WTC11 (cell line): ENCODE data around the gene EML6. TPM values are rescaled to one million over a fixed set of nuclear protein-coding genes. Genes with fewer than 3 reads are reported as not detected.

Experiments used
- ATAC-seq: fragments of 200-7000 bp; cut with Tn5 transposase; 2 replicates; pipeline ENCODE4 v1.10.0; 2021; ENCODE audit warnings: mild to moderate bottlenecking, moderate library complexity
- CTCF ChIA-PET: fragments of 300-600 bp; sonication (Branson Sonifier 250); formaldehyde crosslinking; loops from one replicate; lab custom pipeline; 2021; ENCODE audit warnings: antibody characterized with exemption; lab: Charles Lee
- POLR2A ChIA-PET: fragments of 350-600 bp; sonication (Branson Sonifier 250); formaldehyde crosslinking; loops from one replicate; lab custom pipeline; 2021; ENCODE audit warnings: antibody characterized with exemption; lab: Charles Lee
- DNase-seq: peaks from one replicate; pipeline ENCODE4 v3.0.0; 2021; ENCODE audit warnings: low spot score
- H3K27ac Mint-ChIP-seq: 2 replicates; pipeline ENCODE4 v1.8.0; 2021; ENCODE audit warnings: mixed read lengths
- H3K27me3 Mint-ChIP-seq: 2 replicates; pipeline ENCODE4 v1.8.0; 2021; ENCODE audit warnings: low read depth, mild to moderate bottlenecking, moderate library complexity, mixed read lengths
- H3K36me3 Mint-ChIP-seq: 2 replicates; pipeline ENCODE4 v1.8.0; 2021; ENCODE audit warnings: mixed read lengths
- H3K4me1 Mint-ChIP-seq: 2 replicates; pipeline ENCODE4 v1.8.0; 2022; ENCODE audit warnings: mixed read lengths
- H3K4me3 Mint-ChIP-seq: 2 replicates; pipeline ENCODE4 v1.8.0; 2021; ENCODE audit warnings: mild to moderate bottlenecking, moderate library complexity, mixed read lengths
- H3K9me3 Mint-ChIP-seq: 2 replicates; pipeline ENCODE4 v1.8.0; 2021; ENCODE audit warnings: mixed read lengths
- CTCF ChIP-seq: fragments of 200-600 bp; IDR thresholded peaks from 2 replicates; pipeline ENCODE4 v1.8.0; 2022; ENCODE audit warnings: antibody characterized with exemption
- FOXP1 ChIP-seq: sonication (generic); formaldehyde crosslinking; IDR thresholded peaks from 2 replicates; pipeline ENCODE4 v1.8.0; 2022; ENCODE audit warnings: missing genetic modification reagents, mild to moderate bottlenecking, moderate library complexity, borderline replicate concordance
- MYBL2 ChIP-seq: sonication (generic); formaldehyde crosslinking; IDR thresholded peaks from 2 replicates; pipeline ENCODE4 v1.8.1; 2023; ENCODE audit warnings: mild to moderate bottlenecking, moderate library complexity, missing genetic modification reagents
- NFATC4 ChIP-seq: fragments of 250-450 bp; sonication (Bioruptor Pico); IDR thresholded peaks from 2 replicates; pipeline ENCODE4 v1.9.0; 2021; ENCODE audit warnings: mild to moderate bottlenecking
- SMAD3 ChIP-seq: sonication (generic); formaldehyde crosslinking; IDR thresholded peaks from 2 replicates; pipeline ENCODE4 v1.8.0; 2022; ENCODE audit warnings: missing genetic modification reagents, mild to moderate bottlenecking, borderline replicate concordance
- TP53 ChIP-seq: sonication (generic); formaldehyde crosslinking; IDR thresholded peaks from 2 replicates; pipeline ENCODE4 v1.8.1; 2023; ENCODE audit warnings: mild to moderate bottlenecking, missing genetic modification reagents
- ZMAT4 ChIP-seq: fragments of 250-450 bp; sonication (Bioruptor Pico); IDR thresholded peaks from 2 replicates; pipeline ENCODE4 v1.9.0; 2021; ENCODE audit warnings: mild to moderate bottlenecking
- ZNF121 ChIP-seq: sonication (generic); formaldehyde crosslinking; IDR thresholded peaks from 2 replicates; pipeline ENCODE4 v1.8.0; 2023; ENCODE audit warnings: missing genetic modification reagents
- ZNF416 ChIP-seq: fragments of 250-450 bp; sonication (Bioruptor Pico); IDR thresholded peaks from 2 replicates; pipeline ENCODE4 v1.9.0; 2021; ENCODE audit warnings: mild to moderate bottlenecking, inconsistent platforms
- ZNF425 ChIP-seq: fragments of 250-450 bp; sonication (Bioruptor Pico); conservative IDR thresholded peaks from 2 replicates; pipeline ENCODE4 v1.9.0; 2021; ENCODE audit warnings: mild to moderate bottlenecking
- ZSCAN18 ChIP-seq: fragments of 250-450 bp; sonication (Bioruptor Pico); IDR thresholded peaks from 2 replicates; pipeline ENCODE4 v2.1.2; 2022; ENCODE audit warnings: mild to moderate bottlenecking, moderate library complexity
- total RNA-seq: library from RNA; stranded (reverse); gene quantifications from 3 replicates; pipeline ENCODE4 v1.2.3, GENCODE V29; 2021
- TF ChIP-seq, protein P1 (sequence below): sonication (generic); formaldehyde crosslinking; IDR thresholded peaks from 2 replicates; pipeline ENCODE4 v1.8.0; 2022; ENCODE audit warnings: missing genetic modification reagents
- TF ChIP-seq, protein P2 (sequence below): fragments of 250-450 bp; sonication (Bioruptor Pico); IDR thresholded peaks from 2 replicates; pipeline ENCODE4 v1.9.0; 2021; ENCODE audit warnings: moderate library complexity, mild to moderate bottlenecking, inconsistent platforms, borderline replicate concordance

Gene EML6
- total RNA-seq, 1 experiment from 2014 or later: 2.1 TPM

- H3K4me3 Mint-ChIP-seq: no peak overlapping the region
- POLR2A ChIA-PET: no interaction called here
- H3K27me3 Mint-ChIP-seq: no peaks in the 10 kb centered on the region
- no peak for ATAC-seq
- H3K9me3 Mint-ChIP-seq: peaks cover 5% of the 10 kb centered on the region; the same call in 1 of the 2 replicates
- CTCF ChIA-PET: interaction anchor here (1.0 kb wide), 1 partner anchor 243 kb away, joined by 4 read pairs; no protein-coding TSS in a partner anchor
- no peak for DNase-seq
- H3K27ac Mint-ChIP-seq: no peak overlapping the region
- no peaks in the 10 kb centered on the region for H3K4me1 Mint-ChIP-seq
- TF ChIP-seq NFATC4 (CRISPR knock-in tag) (no peak), ZNF121 (CRISPR knock-in tag) (no peak), ZNF416 (CRISPR knock-in tag) (no peak), ZSCAN18 (no peak), ZMAT4 (CRISPR knock-in tag) (no peak), TP53 (CRISPR knock-in tag) (no peak), CTCF (no peak), SMAD3 (no peak), FOXP1 (CRISPR knock-in tag) (no peak), ZNF425 (CRISPR knock-in tag) (no peak)
- TF ChIP-seq, protein P1, sequence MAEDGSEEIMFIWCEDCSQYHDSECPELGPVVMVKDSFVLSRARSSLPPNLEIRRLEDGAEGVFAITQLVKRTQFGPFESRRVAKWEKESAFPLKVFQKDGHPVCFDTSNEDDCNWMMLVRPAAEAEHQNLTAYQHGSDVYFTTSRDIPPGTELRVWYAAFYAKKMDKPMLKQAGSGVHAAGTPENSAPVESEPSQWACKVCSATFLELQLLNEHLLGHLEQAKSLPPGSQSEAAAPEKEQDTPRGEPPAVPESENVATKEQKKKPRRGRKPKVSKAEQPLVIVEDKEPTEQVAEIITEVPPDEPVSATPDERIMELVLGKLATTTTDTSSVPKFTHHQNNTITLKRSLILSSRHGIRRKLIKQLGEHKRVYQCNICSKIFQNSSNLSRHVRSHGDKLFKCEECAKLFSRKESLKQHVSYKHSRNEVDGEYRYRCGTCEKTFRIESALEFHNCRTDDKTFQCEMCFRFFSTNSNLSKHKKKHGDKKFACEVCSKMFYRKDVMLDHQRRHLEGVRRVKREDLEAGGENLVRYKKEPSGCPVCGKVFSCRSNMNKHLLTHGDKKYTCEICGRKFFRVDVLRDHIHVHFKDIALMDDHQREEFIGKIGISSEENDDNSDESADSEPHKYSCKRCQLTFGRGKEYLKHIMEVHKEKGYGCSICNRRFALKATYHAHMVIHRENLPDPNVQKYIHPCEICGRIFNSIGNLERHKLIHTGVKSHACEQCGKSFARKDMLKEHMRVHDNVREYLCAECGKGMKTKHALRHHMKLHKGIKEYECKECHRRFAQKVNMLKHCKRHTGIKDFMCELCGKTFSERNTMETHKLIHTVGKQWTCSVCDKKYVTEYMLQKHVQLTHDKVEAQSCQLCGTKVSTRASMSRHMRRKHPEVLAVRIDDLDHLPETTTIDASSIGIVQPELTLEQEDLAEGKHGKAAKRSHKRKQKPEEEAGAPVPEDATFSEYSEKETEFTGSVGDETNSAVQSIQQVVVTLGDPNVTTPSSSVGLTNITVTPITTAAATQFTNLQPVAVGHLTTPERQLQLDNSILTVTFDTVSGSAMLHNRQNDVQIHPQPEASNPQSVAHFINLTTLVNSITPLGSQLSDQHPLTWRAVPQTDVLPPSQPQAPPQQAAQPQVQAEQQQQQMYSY (CRISPR knock-in tag): no peak
- TF ChIP-seq, protein P2, sequence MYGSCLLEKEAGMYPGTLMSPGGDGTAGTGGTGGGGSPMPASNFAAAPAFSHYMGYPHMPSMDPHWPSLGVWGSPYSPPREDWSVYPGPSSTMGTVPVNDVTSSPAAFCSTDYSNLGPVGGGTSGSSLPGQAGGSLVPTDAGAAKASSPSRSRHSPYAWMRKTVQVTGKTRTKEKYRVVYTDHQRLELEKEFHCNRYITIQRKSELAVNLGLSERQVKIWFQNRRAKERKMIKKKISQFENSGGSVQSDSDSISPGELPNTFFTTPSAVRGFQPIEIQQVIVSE (CRISPR knock-in tag): no peak
- no peaks in the 10 kb centered on the region for H3K36me3 Mint-ChIP-seq
Measured at GRCh38 chr2:54908591-54908990, 185.1 kb downstream of the EML6 start.

GRCh38 chr2:54909001-54909400 is 185.5 kb downstream of the EML6 start:
- H3K27ac Mint-ChIP-seq: no peak overlapping the region
- no peaks in the 10 kb centered on the region for H3K4me1 Mint-ChIP-seq
- no peaks in the 10 kb centered on the region for H3K27me3 Mint-ChIP-seq
- ChIA-PET CTCF (no interaction called here), POLR2A (no interaction called here)
- H3K36me3 Mint-ChIP-seq: no peaks in the 10 kb centered on the region
- ATAC-seq (no peak), DNase-seq (no peak)
- no peak for TF ChIP-seq MYBL2 (CRISPR knock-in tag)
- H3K4me3 Mint-ChIP-seq: no peak overlapping the region
- peaks cover 5% of the 10 kb centered on the region; the same call in 1 of the 2 replicates for H3K9me3 Mint-ChIP-seq
